ENCODE results near the gene TDRKH. TPM values are rescaled to one million over a fixed set of nuclear protein-coding genes. Genes with fewer than 3 reads are reported as not detected.
"Not testable (repeated sequence)": the region's sequence is repeated elsewhere in the genome, so short reads cannot be mapped to it uniquely, and the experiment has no call there.

TDRKH gene
- total RNA-seq, 4 donors from 2014 or later, result 3.2 to 4.9 (median 4.1) TPM

DNA sequence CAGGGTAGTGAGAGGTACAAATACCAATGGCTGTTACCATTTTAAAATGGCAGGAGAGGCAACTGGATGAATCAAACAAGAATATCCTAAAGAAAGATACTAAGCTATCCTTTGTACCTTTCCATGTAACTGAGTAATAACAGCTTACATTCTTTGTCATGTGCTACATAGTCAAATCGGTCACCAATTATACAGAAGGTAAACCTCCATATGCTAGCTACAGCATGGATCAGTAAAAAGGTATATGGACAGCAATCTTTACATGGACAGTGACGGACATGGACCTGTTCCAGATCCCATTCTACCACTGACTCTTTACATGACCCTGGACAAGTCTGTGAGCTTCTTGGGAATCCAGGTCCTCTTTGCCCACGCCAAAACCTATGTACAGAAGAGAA is 13.6 kb downstream of the TDRKH start:
- no peak for DNase-seq (ENCODE audit: low spot score)
- TF ChIP-seq CTCF (IDR thresholded peaks at IDR 0.05), result no peak
- ATAC-seq (ENCODE audit: low FRiP score), result no peak

GRCh38 chr1:151775894-151776664 is 14.2 kb downstream of the TDRKH start:
- DNase-seq (ENCODE audit: low spot score), result no peak
- no peak for ATAC-seq (ENCODE audit: low FRiP score)
- TF ChIP-seq CTCF (IDR thresholded peaks at IDR 0.05), result no peak

- no peak for DNase-seq (ENCODE audit: low spot score)
- no peak for ATAC-seq (ENCODE audit: low FRiP score)
- TF ChIP-seq CTCF (IDR thresholded peaks at IDR 0.05), result no peak
These were observed 15.9 kb downstream of the TDRKH start for GRCh38 chr1:151774256-151774922.

GRCh38 chr1:151773702-151774101 is 16.6 kb downstream of the TDRKH start:
- ATAC-seq (ENCODE audit: low FRiP score) (no peak), DNase-seq (ENCODE audit: low spot score) (no peak)
- TF ChIP-seq CTCF (IDR thresholded peaks at IDR 0.05), result no peak

DNA sequence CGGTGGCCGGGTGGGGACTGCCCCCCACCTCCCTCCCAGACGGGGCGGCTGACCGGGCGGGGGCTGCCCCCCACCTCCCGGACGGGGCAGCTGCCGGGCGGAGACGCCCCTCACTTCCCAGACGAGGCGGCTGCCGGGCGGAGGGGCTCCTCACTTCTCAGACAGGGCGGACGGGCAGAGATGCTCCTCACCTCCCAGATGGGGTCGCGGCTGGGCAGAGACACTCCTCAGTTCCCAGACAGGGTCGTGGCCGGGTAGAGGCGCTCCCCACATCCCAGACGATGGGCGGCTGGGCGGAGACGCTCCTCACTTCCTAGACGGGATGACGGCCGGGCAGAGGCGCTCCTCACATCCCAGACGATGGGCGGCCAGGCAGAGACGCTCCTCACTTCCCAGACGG is 21.0 kb downstream of the TDRKH start:
- not testable (repeated sequence) for ATAC-seq (ENCODE audit: low FRiP score); DNase-seq (ENCODE audit: low spot score)

DNA sequence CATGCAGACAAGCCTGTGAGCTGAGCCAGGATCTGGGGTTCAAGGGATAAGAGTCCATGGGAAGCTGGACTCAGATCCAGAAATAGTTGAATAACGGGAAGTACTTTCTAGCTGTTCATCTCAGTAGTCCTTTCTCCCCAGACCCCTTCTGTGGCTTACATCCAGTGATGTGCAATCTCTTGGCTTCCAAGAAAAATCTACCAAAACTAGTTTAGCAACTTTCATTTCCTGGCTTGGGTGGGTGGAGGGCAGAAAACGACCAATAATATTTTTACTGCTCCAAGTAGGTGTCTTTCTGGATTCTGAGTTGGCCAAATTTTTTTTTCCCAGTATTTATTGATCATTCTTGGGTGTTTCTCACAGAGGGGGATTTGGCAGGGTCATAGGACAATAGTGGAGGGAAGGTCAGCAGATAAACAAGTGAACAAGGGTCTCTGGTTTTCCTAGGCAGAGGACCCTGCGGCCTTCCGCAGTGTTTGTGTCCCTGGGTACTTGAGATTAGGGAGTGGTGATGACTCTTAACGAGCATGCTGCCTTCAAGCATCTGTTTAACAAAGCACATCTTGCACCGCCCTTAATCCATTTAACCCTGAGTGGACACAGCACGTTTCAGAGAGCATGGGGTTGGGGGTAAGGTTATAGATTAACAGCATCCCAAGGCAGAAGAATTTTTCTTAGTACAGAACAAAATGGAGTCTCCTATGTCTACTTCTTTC is 21.8 kb downstream of the TDRKH start:
- not testable (repeated sequence) for DNase-seq (ENCODE audit: low spot score); ATAC-seq (ENCODE audit: low FRiP score)

DNA sequence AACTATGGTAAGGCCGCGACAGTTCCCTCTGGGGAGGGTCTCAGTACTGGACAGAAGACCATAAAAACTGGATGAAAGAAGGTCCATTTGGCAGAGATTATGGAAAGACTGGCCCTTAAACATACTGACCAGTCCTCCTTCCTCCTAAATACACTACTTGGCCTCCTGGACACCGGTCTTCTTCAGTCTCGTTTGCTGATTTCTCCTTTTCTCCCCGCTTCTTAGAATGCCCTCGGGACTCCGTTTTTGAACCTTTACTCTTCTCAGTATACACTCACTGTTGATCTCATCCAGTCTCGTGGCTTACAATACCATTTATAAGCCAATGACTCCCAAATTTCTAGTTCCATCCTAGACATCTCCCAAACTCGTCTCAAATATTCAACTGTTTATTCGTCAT is 26.3 kb downstream of the TDRKH start:
- no peak for TF ChIP-seq CTCF (IDR thresholded peaks at IDR 0.05)
- DNase-seq (ENCODE audit: low spot score) (no peak), ATAC-seq (ENCODE audit: low FRiP score) (no peak)
